GM18519 (cell line): Measurements from ENCODE around the gene SOCS6.
"Not testable (repeated sequence)": the region's sequence is repeated elsewhere in the genome, so short reads cannot be mapped to it uniquely, and the experiment has no call there.

Experiments
- ATAC-seq: cut with Tn5 transposase; IDR thresholded peaks from one replicate; pipeline ENCODE4 v1.9.1; 2021; ENCODE audit warnings: mild to moderate bottlenecking, moderate library complexity; ENCODE audit not compliant: unreplicated experiment, low FRiP score

Gene SOCS6

GRCh38 chr18:70319187-70319586, 30.3 kb downstream of the SOCS6 start:
- ATAC-seq = no peak

- ATAC-seq = no peak
Observed at GRCh38 chr18:70321616-70322015, 32.8 kb downstream of the SOCS6 start.

DNA sequence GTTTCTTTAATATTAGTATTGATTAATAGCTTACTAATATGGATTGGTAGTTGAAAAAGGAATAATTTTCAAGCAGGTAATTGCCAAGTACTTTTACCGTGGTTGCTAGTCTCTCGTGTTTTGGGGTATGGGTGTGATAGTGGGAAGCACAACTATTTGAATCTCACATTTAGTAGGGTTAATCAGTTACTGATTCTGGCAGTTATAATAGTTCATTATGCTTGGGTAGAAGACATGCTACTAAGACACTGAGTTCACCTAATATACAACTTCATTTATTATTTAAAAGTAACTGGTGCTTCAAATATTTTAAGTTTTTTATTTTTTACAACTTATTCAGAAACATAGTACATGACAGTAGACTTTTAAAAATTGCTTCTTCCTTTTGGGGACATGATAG, 33.5 kb downstream of the SOCS6 start:
- no peak for ATAC-seq

- no peak for ATAC-seq
Observed at GRCh38 chr18:70322928-70323327, 34.1 kb downstream of the SOCS6 start.

GRCh38 chr18:70324897-70325296, 36.1 kb downstream of the SOCS6 start:
- ATAC-seq = no peak

DNA sequence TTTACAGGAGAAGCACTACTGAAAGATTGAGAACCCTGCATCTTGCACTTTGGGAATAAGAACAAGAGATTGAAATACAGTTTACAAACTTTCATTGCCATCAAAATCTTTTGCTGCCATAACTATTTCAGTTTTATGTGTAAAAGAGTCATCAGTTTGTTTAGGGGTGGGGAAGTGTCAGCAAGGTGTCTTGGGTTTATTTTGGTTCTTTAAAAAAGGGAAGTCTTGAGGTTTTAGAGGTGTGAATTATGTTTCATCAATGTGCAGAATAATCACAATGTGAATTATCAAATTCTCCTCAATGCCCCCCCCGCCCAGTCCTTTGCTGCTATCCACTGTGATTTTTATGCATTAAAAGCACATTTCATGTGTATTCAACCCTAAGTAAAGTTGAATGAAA, 37.4 kb downstream of the SOCS6 start:
- no peak for ATAC-seq

- ATAC-seq = no peak
Observed at GRCh38 chr18:70328169-70328568, 39.3 kb downstream of the SOCS6 start.

DNA sequence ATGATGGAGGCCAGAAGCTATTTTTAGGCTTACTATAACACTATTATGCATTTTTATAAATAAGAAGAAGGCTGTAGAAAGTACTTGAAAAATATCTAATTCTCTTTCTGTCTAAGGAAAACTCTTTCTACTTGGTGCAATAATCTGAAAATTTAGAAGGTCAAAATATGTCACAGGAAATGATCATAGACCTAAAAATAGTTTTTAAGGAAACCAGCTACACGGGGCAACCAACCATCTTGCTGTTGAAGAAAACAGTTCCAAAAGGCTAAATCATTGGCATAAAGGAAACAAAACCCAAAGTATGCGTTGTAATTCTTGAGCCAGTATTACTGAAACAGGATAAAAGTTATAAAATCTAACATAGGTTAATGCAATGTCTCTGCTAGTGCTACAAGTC, 40.2 kb downstream of the SOCS6 start:
- no peak for ATAC-seq

GRCh38 chr18:70330887-70331286, 42.0 kb downstream of the SOCS6 start:
- ATAC-seq = no peak

DNA sequence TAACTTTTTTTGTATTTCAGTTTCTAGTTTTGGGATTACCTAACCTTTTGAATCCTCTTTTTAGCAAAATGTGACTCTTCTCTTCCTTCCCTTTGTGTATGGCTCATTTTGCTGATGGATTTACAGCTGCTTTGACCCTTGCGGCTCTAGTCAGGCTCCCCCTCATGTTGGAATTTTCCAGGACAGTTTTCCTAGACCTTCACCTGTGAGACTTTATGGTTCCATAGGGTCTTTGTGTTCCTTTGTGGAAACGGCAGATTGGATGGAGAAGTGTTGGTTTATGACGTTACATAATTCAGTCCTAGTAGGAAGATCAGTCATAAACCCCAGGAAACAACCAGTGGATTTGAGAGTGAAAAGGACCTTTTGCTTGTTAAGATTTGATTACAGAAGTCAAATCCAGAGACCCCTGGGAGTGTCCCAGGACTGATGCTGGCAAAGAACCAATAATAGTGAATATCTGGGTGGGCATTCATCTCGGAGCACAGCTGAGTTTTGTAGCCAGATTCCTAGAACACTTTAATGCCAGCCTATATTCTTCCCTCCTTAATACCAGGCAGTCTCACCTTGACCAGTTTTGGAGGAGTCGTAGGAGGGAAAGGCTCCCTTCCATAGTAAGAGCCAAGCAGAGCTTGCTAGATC, 42.7 kb downstream of the SOCS6 start:
- no peak for ATAC-seq

DNA sequence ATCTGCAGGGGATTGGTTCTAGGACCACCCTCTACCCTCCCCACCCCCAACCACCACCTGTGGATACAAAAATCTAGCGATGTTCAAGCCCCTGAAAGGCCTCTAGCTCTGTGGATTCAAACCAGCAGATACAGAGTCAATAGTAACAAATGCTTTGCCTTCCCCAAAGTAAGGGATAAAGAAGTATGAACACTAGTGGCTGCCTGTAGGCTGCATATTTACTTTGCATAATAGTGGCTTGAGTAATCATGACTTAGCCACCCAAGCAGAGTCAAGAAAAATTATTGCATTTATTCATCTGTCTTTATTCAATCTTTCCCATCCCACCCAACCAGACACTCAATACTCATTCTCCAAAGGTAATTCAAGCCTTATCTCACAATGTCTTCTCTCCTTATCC, 43.8 kb downstream of the SOCS6 start:
- no peak for ATAC-seq

DNA sequence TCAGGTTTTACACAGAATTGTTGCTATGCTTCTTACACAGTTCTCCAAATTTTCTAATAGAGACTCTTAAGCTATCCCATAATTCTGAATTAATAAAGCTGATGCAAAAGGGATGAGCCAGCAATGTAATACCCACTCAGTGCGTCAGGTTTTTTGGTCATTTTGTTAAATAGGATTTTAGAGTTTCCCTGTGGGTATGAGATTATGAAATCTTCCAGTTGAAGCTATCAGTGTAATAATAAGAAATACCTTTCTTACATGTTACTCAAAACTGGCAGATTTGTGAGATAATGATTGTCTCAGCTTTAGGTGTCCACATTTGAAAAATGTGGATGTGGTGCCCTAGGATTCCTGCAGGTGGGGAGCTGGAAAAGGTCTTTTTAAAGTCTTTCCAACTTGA, 44.5 kb downstream of the SOCS6 start:
- ATAC-seq = no peak

- ATAC-seq = no peak
Observed at GRCh38 chr18:70333757-70334156, 44.9 kb downstream of the SOCS6 start.

GRCh38 chr18:70334264-70334663, 45.4 kb downstream of the SOCS6 start:
- no peak for ATAC-seq

DNA sequence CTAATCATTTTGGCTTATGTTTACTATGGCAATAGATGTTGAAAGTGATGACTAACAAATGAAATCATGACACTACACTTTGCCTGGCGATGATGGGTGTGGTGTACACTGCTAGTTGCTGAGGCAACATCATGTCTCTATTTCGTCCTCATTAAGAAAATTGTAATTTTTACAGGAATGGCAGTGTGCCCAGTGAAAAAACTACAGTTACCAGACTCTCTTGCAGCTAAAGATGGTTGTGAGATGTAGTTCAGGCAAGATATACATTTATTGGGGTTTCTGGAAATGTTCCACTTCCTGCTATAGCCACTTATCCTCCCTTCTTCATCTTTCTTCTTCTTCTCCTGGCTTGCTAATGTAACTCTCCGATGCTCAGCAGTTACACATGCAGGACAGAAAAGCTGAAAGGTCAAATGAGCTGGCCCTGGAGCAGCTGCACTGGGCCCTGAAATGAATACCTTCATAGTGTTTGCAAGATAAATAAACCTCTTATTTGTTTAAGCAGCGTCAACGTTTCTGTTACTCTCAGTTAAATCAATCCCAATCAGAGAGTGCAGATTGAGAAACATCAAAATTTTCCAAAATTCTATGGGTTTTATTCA, 46.0 kb downstream of the SOCS6 start:
- ATAC-seq = no peak

DNA sequence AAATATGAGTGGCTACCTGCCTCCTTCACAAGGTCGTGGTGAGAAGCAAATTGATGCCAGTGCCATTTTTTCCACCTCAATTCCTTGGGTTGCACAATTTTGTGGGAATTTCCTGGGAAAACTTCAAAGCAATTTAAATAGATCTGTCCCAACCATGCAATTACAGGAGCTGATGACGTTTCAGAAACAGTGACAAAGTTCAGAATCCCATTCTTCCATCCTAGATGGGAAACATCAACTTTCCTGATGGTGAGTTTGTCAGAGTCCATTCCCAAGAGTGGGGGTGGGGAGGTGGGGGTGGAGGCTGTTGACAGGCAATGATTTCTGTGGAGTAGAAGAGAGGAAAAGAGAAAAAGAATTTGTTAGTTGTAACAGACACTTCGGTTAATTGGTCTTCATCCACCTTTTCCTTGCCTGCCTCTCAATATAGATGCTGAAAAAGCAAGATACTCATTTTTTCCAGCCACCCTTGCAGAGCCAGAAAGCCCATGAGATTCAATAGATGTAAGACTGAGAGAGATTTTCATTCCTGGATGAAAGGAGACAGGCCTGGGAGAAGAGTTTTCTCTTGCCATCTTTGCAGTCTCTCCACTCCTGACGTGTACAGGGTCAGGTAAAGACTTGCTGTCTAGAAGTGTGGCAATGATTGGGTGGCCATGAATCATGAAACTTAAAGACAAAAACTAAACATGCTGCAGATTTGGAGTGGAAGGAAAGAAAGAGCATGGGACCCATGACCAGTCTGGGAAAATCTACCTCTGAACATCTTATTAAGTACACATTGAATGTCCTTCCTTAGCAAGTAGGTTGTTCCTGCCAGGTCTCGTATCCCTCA, 47.3 kb downstream of the SOCS6 start:
- ATAC-seq = no peak

GRCh38 chr18:70337139-70337972, 48.5 kb downstream of the SOCS6 start:
- no peak for ATAC-seq

GRCh38 chr18:70338890-70339289, 50.0 kb downstream of the SOCS6 start:
- ATAC-seq = no peak

- ATAC-seq = no peak
Observed at GRCh38 chr18:70339915-70340314, 51.1 kb downstream of the SOCS6 start.

- not testable (repeated sequence) for ATAC-seq
Observed at GRCh38 chr18:70348481-70348880, 59.6 kb downstream of the SOCS6 start.

GRCh38 chr18:70349316-70349715, 60.5 kb downstream of the SOCS6 start:
- no peak for ATAC-seq
